GDM1 (cell line): ENCODE results near the gene ELOVL7.
"Not testable (repeated sequence)": the region's sequence is repeated elsewhere in the genome, so short reads cannot be mapped to it uniquely, and the experiment has no call there.

ENCODE experiments used
- DNase-seq: peaks from one replicate; lab custom pipeline; 2025; lab: John Stamatoyannopoulos, UW

ELOVL7 gene

GRCh38 chr5:60843936-60844905 is at the start of gene ELOVL7:
Gene ELOVL7 (minus strand): TSS chr5:60844269. CDS start chr5:60787397, 56,872 bp downstream.
- DNase-seq, result peak; percentile 77

GRCh38 chr5:60893521-60893920 is 49.5 kb upstream of the ELOVL7 start:
- DNase-seq, result no peak

GRCh38 chr5:60891667-60892066 is 47.6 kb upstream of the ELOVL7 start:
- no peak for DNase-seq

- DNase-seq, result no peak
Measured at GRCh38 chr5:60888359-60889061, 44.4 kb upstream of the ELOVL7 start.

GRCh38 chr5:60887746-60888145 is 43.7 kb upstream of the ELOVL7 start:
- DNase-seq, result no peak

GRCh38 chr5:60887096-60887495 is 43.0 kb upstream of the ELOVL7 start:
- DNase-seq, result no peak

GRCh38 chr5:60886158-60886557 is 42.1 kb upstream of the ELOVL7 start:
- DNase-seq, result no peak

- DNase-seq, result peak; percentile 23
Measured at GRCh38 chr5:60883229-60883628, 39.2 kb upstream of the ELOVL7 start.

GRCh38 chr5:60872892-60873291 is 28.8 kb upstream of the ELOVL7 start:
- no peak for DNase-seq

GRCh38 chr5:60870857-60871256 is 26.8 kb upstream of the ELOVL7 start:
- no peak for DNase-seq

GRCh38 chr5:60860572-60860971 is 16.5 kb upstream of the ELOVL7 start:
- DNase-seq, result not testable (repeated sequence)

- DNase-seq, result no peak
Measured at GRCh38 chr5:60856066-60856465, 12.0 kb upstream of the ELOVL7 start.

- no peak for DNase-seq
Measured at GRCh38 chr5:60852940-60853339, 8.9 kb upstream of the ELOVL7 start.

- no peak for DNase-seq
Measured at GRCh38 chr5:60852317-60852716, 8.2 kb upstream of the ELOVL7 start.

- DNase-seq, result no peak
Measured at GRCh38 chr5:60851626-60852025, 7.6 kb upstream of the ELOVL7 start.

GRCh38 chr5:60846298-60846697 is 2.2 kb upstream of the ELOVL7 start:
- no peak for DNase-seq

- no peak for DNase-seq
Measured at GRCh38 chr5:60843386-60843935, 608 bp downstream of the ELOVL7 start.

GRCh38 chr5:60842871-60843385 is 1.1 kb downstream of the ELOVL7 start:
- no peak for DNase-seq

GRCh38 chr5:60841361-60841760 is 2.7 kb downstream of the ELOVL7 start:
- DNase-seq, result no peak

GRCh38 chr5:60836131-60836530 is 7.9 kb downstream of the ELOVL7 start:
- no peak for DNase-seq

GRCh38 chr5:60835554-60835953 is 8.5 kb downstream of the ELOVL7 start:
- no peak for DNase-seq

GRCh38 chr5:60833520-60833919 is 10.5 kb downstream of the ELOVL7 start:
- no peak for DNase-seq
